ENCODE results near the gene SIVA1. TPM values are rescaled to one million over a fixed set of nuclear protein-coding genes. Genes with fewer than 3 reads are reported as not detected.

SIVA1 gene
- polyA plus RNA-seq, 1 experiment = 49.7 TPM

- Histone ChIP-seq H3K9me3 (ENCODE audit: control insufficient read depth, insufficient read depth, low read length) (no peaks in the 10 kb centered on the region; the same call in 1 of the 2 replicates), H3K4me3 (ENCODE audit: low read depth, low read length) (peak within 1 kb of the TSS; percentile 79), H3K27me3 (ENCODE audit: control insufficient read depth, insufficient read depth, low read length) (no peaks in the 10 kb centered on the region), H3K27ac (ENCODE audit: low read depth, low read length) (peak within 1 kb of the TSS; percentile 31)
- CTCF ChIA-PET = interaction anchor here (1.1 to 2.6 kb wide), 3 partner anchors 24 to 27 kb away, joined by 3 to 11 read pairs (median 3); no protein-coding TSS in a partner anchor
- TF ChIP-seq CTCF (IDR thresholded peaks at IDR 0.05; ENCODE audit: low read depth, low read length) = no peak
- DNase-seq (ENCODE audit: low read depth, low spot score) = no peak
- POLR2A ChIA-PET = interaction anchor here (0.6 to 0.7 kb wide), 2 partner anchors 8 to 9 kb away, joined by 3 to 4 read pairs; no protein-coding TSS in a partner anchor
These were observed 42.2 kb downstream of the SIVA1 start, which contains the start of gene AKT1 for GRCh38 chr14:104794993-104795780. AKT1 (minus strand) TSS chr14:104795748; CDS start chr14:104792643, 3,105 bp downstream.

- no peaks in the 10 kb centered on the region for H3K27me3 ChIP-seq (ENCODE audit: control insufficient read depth, insufficient read depth, low read length)
- no peak for DNase-seq (ENCODE audit: low read depth, low spot score)
- TF ChIP-seq CTCF (IDR thresholded peaks at IDR 0.05; ENCODE audit: low read depth, low read length) = no peak
- CTCF ChIA-PET = interaction anchor here (1.3 kb wide), 1 partner anchor 25 kb away, joined by 3 read pairs; no protein-coding TSS in a partner anchor
- peak overlapping the region; percentile 60 for H3K4me3 ChIP-seq (ENCODE audit: low read depth, low read length)
- POLR2A ChIA-PET = interaction anchor here (0.6 kb wide), 2 partner anchors 8 to 454 kb away, joined by 3 to 4 read pairs; no protein-coding TSS in a partner anchor
- H3K27ac ChIP-seq (ENCODE audit: low read depth, low read length) = no peak overlapping the region
- H3K9me3 ChIP-seq (ENCODE audit: control insufficient read depth, insufficient read depth, low read length) = no peaks in the 10 kb centered on the region; the same call in 1 of the 2 replicates
These were observed 43.1 kb downstream of the SIVA1 start for GRCh38 chr14:104795781-104796686.

- Histone ChIP-seq H3K27ac (ENCODE audit: low read depth, low read length) (no peak overlapping the region), H3K9me3 (ENCODE audit: control insufficient read depth, insufficient read depth, low read length) (no peaks in the 10 kb centered on the region; the same call in 1 of the 2 replicates), H3K4me3 (ENCODE audit: low read depth, low read length) (no peak overlapping the region), H3K27me3 (ENCODE audit: control insufficient read depth, insufficient read depth, low read length) (no peaks in the 10 kb centered on the region)
- POLR2A ChIA-PET = no interaction called here
- DNase-seq (ENCODE audit: low read depth, low spot score) = no peak
- CTCF ChIA-PET = no interaction called here
- no peak for TF ChIP-seq CTCF (IDR thresholded peaks at IDR 0.05; ENCODE audit: low read depth, low read length)
These were observed 43.7 kb downstream of the SIVA1 start for GRCh38 chr14:104796687-104797081.

- no peak overlapping the region for H3K27ac ChIP-seq (ENCODE audit: low read depth, low read length)
- ChIA-PET CTCF (no interaction called here), POLR2A (no interaction called here)
- no peak for TF ChIP-seq CTCF (IDR thresholded peaks at IDR 0.05; ENCODE audit: low read depth, low read length)
- no peak overlapping the region for H3K4me3 ChIP-seq (ENCODE audit: low read depth, low read length)
- H3K9me3 ChIP-seq (ENCODE audit: control insufficient read depth, insufficient read depth, low read length) = no peaks in the 10 kb centered on the region; the same call in 1 of the 2 replicates
- H3K27me3 ChIP-seq (ENCODE audit: control insufficient read depth, insufficient read depth, low read length) = no peaks in the 10 kb centered on the region
- DNase-seq (ENCODE audit: low read depth, low spot score) = no peak
These were observed 44.4 kb downstream of the SIVA1 start for GRCh38 chr14:104797115-104798044.
